ENCODE data around the gene TBC1D2B. TPM values are rescaled to one million over a fixed set of nuclear protein-coding genes. Genes with fewer than 3 reads are reported as not detected.

The TBC1D2B gene
- total and polyA plus RNA-seq, 2 of the 4 experiments (the other 2 are of a cell fraction), result 17.7 to 28.3 TPM

DNA sequence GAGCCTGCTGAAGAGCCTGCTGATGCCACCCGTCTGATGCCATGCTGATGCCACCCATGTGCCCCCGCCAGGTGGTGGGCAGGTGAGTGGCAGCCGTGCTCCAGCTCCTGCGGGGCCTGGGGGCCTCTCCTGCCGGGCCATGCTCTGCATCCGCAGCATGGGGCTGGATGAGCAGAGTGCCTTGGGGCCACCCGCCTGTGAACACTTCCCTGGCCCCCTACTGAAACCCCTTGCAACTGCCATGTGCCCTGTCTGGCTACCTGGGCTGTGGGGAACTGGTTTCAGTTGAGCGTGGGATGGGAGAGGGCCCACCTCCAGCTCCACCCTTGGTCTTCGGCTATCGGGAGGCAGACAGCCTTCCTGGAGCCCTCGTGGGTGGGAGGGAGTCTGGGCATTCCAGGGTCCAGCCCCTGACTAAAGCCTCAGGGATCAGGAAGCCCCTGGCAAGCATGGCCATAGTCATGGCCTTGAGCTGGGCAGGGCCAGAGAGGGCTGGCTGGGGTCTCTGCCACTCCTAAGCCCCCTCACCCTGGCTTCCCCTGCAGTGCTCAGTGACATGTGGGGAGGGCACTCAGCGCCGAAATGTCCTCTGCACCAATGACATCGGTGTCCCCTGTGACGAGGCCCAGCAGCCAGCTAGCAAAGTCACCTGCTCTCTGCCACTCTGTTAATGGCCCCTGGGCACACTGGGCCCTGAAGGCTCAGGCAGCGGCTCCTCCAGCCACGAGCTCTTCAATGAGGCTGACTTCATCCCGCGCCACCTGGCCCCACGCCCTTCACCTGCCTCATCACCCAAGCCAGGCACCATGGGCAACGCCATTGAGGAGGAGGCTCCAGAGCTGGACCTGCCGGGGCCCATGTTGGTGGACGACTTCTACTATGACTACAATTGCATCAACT lies 92.2 kb downstream of the TBC1D2B start:
- DNase-seq (no peak), ATAC-seq (ENCODE audit: low read depth) (no peak)
- Histone ChIP-seq H3K9me1 (ENCODE audit: insufficient read depth, low read length) (peaks cover 3% of the 10 kb centered on the region; the same call in 1 of the 2 replicates), H3K56ac (ENCODE audit: extremely low read depth, insufficient read depth, low read length) (no peak overlapping the region), H3K4me1 (ENCODE audit: control insufficient read depth, insufficient read depth, low read length) (peaks cover 5% of the 10 kb centered on the region), H3K9ac (ENCODE audit: low read depth, low read length) (no peak overlapping the region), H2BK20ac (ENCODE audit: low read depth, low read length) (no peak overlapping the region), H2AK9ac (replicated peaks; ENCODE audit: low read depth, low read length, poor library complexity) (no peak overlapping the region), H3K36me3 (ENCODE audit: control insufficient read depth, insufficient read depth, low read length) (no peaks in the 10 kb centered on the region), H3K79me1 (ENCODE audit: low read depth in 1 of 2, low read length in 2 of 2) (peaks cover 0 to 3% of the 10 kb centered on the region in 2 experiments; a peak in 1 of 4 replicates), H3K14ac (replicated peaks; ENCODE audit: low read depth, low read length) (no peak overlapping the region), H3K4me2 (ENCODE audit: low read depth, low read length) (no peak overlapping the region), H2BK5ac (ENCODE audit: low read depth, low read length, poor library complexity, severe bottlenecking) (no peak overlapping the region), H3K4ac (ENCODE audit: low read depth, low read length) (no peak overlapping the region), H2BK15ac (ENCODE audit: low read depth, low read length) (no peak overlapping the region), H2AFZ (replicated peaks; ENCODE audit: low read length, poor library complexity) (no peak overlapping the region), H3K27ac (ENCODE audit: insufficient read depth, low read length) (no peak overlapping the region), H4K8ac (ENCODE audit: low read depth in 2 of 2, low read length in 2 of 2) (no peak overlapping the region), H4K5ac (ENCODE audit: low read depth, low read length) (no peak overlapping the region), H3K9me3 (ENCODE audit: control insufficient read depth, insufficient read depth, low read length) (no peaks in the 10 kb centered on the region), H4K91ac (ENCODE audit: insufficient read depth, low read depth, low read length) (no peak overlapping the region), H3K27me3 (ENCODE audit: control insufficient read depth, insufficient read depth, low read length) (peaks cover 21% of the 10 kb centered on the region), H2BK120ac (ENCODE audit: low read depth, low read length) (no peak overlapping the region), H2AK5ac (ENCODE audit: low read depth, low read length) (no peak overlapping the region), H3K23ac (ENCODE audit: low read depth, low read length) (no peak overlapping the region), H3K18ac (ENCODE audit: low read depth, low read length) (no peak overlapping the region), H4K20me1 (ENCODE audit: insufficient read depth, low read length) (no peaks in the 10 kb centered on the region; the same call in 1 of the 2 replicates), H3K4me3 (ENCODE audit: insufficient read depth, low read depth, low read length) (no peak overlapping the region)
- in situ Hi-C loops (cut with MboI; ENCODE audit: low sequenced_read_pairs) (no loop called here), intact Hi-C loops (cut with micrococcal nuclease) (no loop called here), dilution Hi-C loops (cut with HindIII; ENCODE audit: low sequenced_read_pairs, unreplicated experiment) (no loop called here)
- BruUV-seq (replicated peaks), result no TSS peak
- 91% methylated on average over 6 of the region's 23 CpGs; no CpG with 5 or more reads in 1 of the 2 experiments for WGBS, 2 experiments (ENCODE audit: extremely low coverage in 2 of 2, insufficient read length in 1 of 2)
- POLR2A ChIA-PET (ENCODE audit: unreplicated experiment), result no interaction called here
- CTCF ChIA-PET, result no interaction called here
- TF ChIP-seq RFX5 (IDR thresholded peaks at IDR 0.05; ENCODE audit: low read depth, low read length) (no peak), BHLHE40 (IDR thresholded peaks at IDR 0.05; ENCODE audit: low read depth, low read length) (no peak), FOS (IDR thresholded peaks at IDR 0.05; ENCODE audit: low read depth, low read length) (no peak), RAD21 (IDR thresholded peaks at IDR 0.05; ENCODE audit: low read length) (no peak), MAFK (IDR thresholded peaks at IDR 0.05; ENCODE audit: low read depth, low read length) (no peak), MAZ (IDR thresholded peaks at IDR 0.05; ENCODE audit: borderline replicate concordance, low read depth, low read length) (no peak), NFE2L2 (IDR thresholded peaks at IDR 0.05; ENCODE audit: low read depth, low read length) (no peak), CEBPB (IDR thresholded peaks at IDR 0.05; ENCODE audit: low read depth, low read length) (no peak), SMC3 (IDR thresholded peaks at IDR 0.05; ENCODE audit: low read depth, low read length) (no peak), MXI1 (IDR thresholded peaks at IDR 0.05; ENCODE audit: borderline replicate concordance, low read depth, low read length) (no peak), CHD1 (IDR thresholded peaks at IDR 0.05; ENCODE audit: low read depth, low read length) (no peak), POLR2A (IDR thresholded peaks at IDR 0.05; ENCODE audit: low read depth, low read length) (no peak), USF2 (IDR thresholded peaks at IDR 0.05; ENCODE audit: low read depth, low read length) (no peak)
- TF ChIP-seq, protein P1, sequence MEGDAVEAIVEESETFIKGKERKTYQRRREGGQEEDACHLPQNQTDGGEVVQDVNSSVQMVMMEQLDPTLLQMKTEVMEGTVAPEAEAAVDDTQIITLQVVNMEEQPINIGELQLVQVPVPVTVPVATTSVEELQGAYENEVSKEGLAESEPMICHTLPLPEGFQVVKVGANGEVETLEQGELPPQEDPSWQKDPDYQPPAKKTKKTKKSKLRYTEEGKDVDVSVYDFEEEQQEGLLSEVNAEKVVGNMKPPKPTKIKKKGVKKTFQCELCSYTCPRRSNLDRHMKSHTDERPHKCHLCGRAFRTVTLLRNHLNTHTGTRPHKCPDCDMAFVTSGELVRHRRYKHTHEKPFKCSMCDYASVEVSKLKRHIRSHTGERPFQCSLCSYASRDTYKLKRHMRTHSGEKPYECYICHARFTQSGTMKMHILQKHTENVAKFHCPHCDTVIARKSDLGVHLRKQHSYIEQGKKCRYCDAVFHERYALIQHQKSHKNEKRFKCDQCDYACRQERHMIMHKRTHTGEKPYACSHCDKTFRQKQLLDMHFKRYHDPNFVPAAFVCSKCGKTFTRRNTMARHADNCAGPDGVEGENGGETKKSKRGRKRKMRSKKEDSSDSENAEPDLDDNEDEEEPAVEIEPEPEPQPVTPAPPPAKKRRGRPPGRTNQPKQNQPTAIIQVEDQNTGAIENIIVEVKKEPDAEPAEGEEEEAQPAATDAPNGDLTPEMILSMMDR (conservative IDR thresholded peaks at IDR 0.05; ENCODE audit: low read depth, low read length), result no peak
- TF ChIP-seq, protein P2, sequence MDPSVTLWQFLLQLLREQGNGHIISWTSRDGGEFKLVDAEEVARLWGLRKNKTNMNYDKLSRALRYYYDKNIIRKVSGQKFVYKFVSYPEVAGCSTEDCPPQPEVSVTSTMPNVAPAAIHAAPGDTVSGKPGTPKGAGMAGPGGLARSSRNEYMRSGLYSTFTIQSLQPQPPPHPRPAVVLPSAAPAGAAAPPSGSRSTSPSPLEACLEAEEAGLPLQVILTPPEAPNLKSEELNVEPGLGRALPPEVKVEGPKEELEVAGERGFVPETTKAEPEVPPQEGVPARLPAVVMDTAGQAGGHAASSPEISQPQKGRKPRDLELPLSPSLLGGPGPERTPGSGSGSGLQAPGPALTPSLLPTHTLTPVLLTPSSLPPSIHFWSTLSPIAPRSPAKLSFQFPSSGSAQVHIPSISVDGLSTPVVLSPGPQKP (IDR thresholded peaks at IDR 0.05; ENCODE audit: borderline replicate concordance, low read depth, low read length), result no peak

All from IMR-90 (cell line).